Measurements from ENCODE around the gene METTL25. TPM values are rescaled to one million over a fixed set of nuclear protein-coding genes. Genes with fewer than 3 reads are reported as not detected.

The METTL25 gene
- total RNA-seq, 1 experiment from 2014 or later, result 2.2 TPM

DNA sequence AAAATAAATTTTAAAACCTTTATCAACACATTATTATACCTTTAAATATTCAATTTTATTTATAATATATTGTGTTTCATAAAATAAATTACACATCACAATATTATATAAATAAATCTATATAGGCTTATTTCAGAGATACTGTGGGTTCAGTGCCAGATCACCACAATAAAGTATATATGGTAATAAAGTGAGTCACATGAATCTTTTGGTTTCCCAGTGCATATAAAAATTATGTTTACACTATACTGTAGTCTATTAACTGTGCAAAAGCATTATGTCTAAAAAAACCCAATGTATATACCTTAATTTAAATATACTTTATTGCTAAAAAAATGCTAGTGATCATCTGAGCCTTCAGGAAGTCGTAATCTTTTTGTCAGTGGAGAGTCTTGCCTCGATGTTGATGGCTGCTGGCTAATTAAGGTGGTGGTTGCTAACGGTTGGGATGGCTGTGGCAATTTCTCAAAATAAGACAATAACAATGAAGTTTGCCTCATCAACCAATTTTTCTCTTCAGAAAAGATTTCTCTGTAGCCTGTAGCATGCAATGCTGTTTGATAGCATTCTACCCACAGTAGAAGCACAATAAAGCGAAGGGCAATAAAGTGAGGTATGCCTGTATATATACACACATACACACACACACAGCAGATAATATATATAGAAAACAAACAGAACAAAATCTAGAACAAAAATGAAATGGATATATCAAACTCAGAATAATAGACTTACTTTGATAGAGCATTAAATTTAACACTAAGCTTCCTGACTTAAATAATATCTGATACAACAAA is 32.6 kb upstream of the METTL25 start:
- H3K9me3 ChIP-seq (ENCODE audit: insufficient read depth, low read depth), result no peaks in the 10 kb centered on the region
- no peak overlapping the region for H2AFZ ChIP-seq
- H3K27me3 ChIP-seq (ENCODE audit: insufficient read depth, low read depth), result no peaks in the 10 kb centered on the region
- no peak overlapping the region for H3K4me2 ChIP-seq
- no peaks in the 10 kb centered on the region for H3K9me2 ChIP-seq (ENCODE audit: insufficient read depth)
- H3K4me3 ChIP-seq, result no peak overlapping the region
- BruUV-seq (replicated peaks), result no TSS peak
- ChIA-PET POLR2A (ENCODE audit: unreplicated experiment) (no interaction called here), CTCF (no interaction called here)
- DNase-seq, result no peak
- H3F3A ChIP-seq (ENCODE audit: insufficient read depth, low read depth), result no peaks in the 10 kb centered on the region; the same call in 1 of the 2 replicates
- H4K20me1 ChIP-seq (ENCODE audit: insufficient read depth), result no peaks in the 10 kb centered on the region
- H3K4me1 ChIP-seq (replicated peaks; ENCODE audit: insufficient read depth), result no peaks in the 10 kb centered on the region
- no peaks in the 10 kb centered on the region for H3K79me2 ChIP-seq (ENCODE audit: low read depth)
- H3K36me3 ChIP-seq (ENCODE audit: low read depth), result no peaks in the 10 kb centered on the region
- intact Hi-C loops (cut with micrococcal nuclease; ENCODE audit: unreplicated experiment), result loop anchor here (1.0 kb wide), 1 partner anchor 681 kb away; no protein-coding TSS in a partner anchor
- no peak overlapping the region for H3K27ac ChIP-seq
- TF ChIP-seq, protein P1, sequence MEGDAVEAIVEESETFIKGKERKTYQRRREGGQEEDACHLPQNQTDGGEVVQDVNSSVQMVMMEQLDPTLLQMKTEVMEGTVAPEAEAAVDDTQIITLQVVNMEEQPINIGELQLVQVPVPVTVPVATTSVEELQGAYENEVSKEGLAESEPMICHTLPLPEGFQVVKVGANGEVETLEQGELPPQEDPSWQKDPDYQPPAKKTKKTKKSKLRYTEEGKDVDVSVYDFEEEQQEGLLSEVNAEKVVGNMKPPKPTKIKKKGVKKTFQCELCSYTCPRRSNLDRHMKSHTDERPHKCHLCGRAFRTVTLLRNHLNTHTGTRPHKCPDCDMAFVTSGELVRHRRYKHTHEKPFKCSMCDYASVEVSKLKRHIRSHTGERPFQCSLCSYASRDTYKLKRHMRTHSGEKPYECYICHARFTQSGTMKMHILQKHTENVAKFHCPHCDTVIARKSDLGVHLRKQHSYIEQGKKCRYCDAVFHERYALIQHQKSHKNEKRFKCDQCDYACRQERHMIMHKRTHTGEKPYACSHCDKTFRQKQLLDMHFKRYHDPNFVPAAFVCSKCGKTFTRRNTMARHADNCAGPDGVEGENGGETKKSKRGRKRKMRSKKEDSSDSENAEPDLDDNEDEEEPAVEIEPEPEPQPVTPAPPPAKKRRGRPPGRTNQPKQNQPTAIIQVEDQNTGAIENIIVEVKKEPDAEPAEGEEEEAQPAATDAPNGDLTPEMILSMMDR (conservative IDR thresholded peaks at IDR 0.05), result no peak
- no peak for TF ChIP-seq EZH2 (IDR thresholded peaks at IDR 0.05; ENCODE audit: low read depth)

DNA sequence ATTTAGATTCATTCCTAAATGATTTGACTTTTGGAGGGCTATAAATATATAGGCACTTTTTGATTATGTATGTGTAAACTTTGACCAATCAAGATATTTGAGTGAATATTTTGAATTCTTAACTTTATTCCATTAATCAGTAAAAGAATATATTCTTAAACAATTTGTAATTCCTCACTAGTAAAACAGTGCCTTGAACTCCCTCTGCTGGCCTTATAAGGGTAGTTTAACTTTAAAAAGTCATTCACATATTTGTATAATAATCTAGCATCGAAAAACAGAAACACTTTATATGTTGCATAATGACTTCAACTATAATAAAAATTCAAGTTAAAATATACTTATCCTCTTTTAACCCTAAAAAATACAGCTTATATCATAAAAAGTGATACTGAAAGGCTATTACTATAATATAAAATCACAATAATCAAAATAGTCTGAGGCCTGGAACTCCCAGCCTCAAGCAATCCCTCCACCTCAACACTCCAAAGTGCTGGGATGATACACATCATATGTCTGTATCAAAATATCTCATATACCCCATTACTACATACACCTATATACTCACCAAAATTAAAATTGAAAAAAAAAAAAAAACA is 31.3 kb upstream of the METTL25 start:
- Histone ChIP-seq H3K27me3 (ENCODE audit: insufficient read depth, low read depth) (no peaks in the 10 kb centered on the region), H3K9me3 (ENCODE audit: insufficient read depth, low read depth) (no peaks in the 10 kb centered on the region), H2AFZ (no peak overlapping the region), H3K4me1 (replicated peaks; ENCODE audit: insufficient read depth) (no peaks in the 10 kb centered on the region), H3K4me3 (no peak overlapping the region), H4K20me1 (ENCODE audit: insufficient read depth) (no peaks in the 10 kb centered on the region), H3K4me2 (no peak overlapping the region), H3K9me2 (ENCODE audit: insufficient read depth) (no peaks in the 10 kb centered on the region), H3F3A (ENCODE audit: insufficient read depth, low read depth) (no peaks in the 10 kb centered on the region; the same call in 1 of the 2 replicates), H3K36me3 (ENCODE audit: low read depth) (no peaks in the 10 kb centered on the region), H3K79me2 (ENCODE audit: low read depth) (no peaks in the 10 kb centered on the region), H3K27ac (no peak overlapping the region)
- TF ChIP-seq EZH2 (IDR thresholded peaks at IDR 0.05; ENCODE audit: low read depth), result no peak
- TF ChIP-seq, protein P1 (conservative IDR thresholded peaks at IDR 0.05), result peak; percentile 76
- intact Hi-C loops (cut with micrococcal nuclease; ENCODE audit: unreplicated experiment), result loop anchor here (1.0 kb wide), 1 partner anchor 683 kb away; no protein-coding TSS in a partner anchor
- peak in 1 of 2 experiments; percentile 36 for DNase-seq
- ChIA-PET CTCF (no interaction called here), POLR2A (ENCODE audit: unreplicated experiment) (no interaction called here)
- BruUV-seq (replicated peaks), result no TSS peak

DNA sequence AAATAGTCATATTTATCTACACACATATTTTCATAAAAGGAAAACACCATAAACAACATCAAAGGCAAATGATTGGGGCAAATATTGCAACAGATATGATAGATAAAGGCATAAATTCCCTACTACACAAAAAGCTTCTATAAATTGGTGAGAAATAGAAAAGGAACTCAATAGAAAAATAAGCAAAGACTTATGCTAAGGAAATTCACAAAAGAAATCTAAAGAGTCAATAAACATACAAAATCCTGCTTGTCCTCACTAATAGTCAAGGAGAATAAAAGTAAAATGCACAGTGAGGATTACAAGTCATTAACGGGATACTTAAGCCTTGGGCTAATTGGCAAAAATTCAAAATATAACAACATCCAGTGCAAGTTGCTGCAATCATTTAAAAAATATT is 30.5 kb upstream of the METTL25 start:
- TF ChIP-seq EZH2 (IDR thresholded peaks at IDR 0.05; ENCODE audit: low read depth), result no peak
- TF ChIP-seq, protein P1 (conservative IDR thresholded peaks at IDR 0.05), result no peak
- H3K4me1 ChIP-seq (replicated peaks; ENCODE audit: insufficient read depth), result no peaks in the 10 kb centered on the region
- H3F3A ChIP-seq (ENCODE audit: insufficient read depth, low read depth), result no peaks in the 10 kb centered on the region; the same call in 1 of the 2 replicates
- no peaks in the 10 kb centered on the region for H3K36me3 ChIP-seq (ENCODE audit: low read depth)
- no peak overlapping the region for H3K4me2 ChIP-seq
- no peak for DNase-seq
- no peak overlapping the region for H3K27ac ChIP-seq
- H2AFZ ChIP-seq, result no peak overlapping the region
- intact Hi-C loops (cut with micrococcal nuclease; ENCODE audit: unreplicated experiment), result no loop called here
- ChIA-PET POLR2A (ENCODE audit: unreplicated experiment) (no interaction called here), CTCF (interaction anchor here (0.6 kb wide), 1 partner anchor 1040 kb away, joined by 4 read pairs; no protein-coding TSS in a partner anchor)
- no peaks in the 10 kb centered on the region for H3K9me2 ChIP-seq (ENCODE audit: insufficient read depth)
- H3K9me3 ChIP-seq (ENCODE audit: insufficient read depth, low read depth), result no peaks in the 10 kb centered on the region
- no TSS peak for BruUV-seq (replicated peaks)
- H3K4me3 ChIP-seq, result no peak overlapping the region
- H3K27me3 ChIP-seq (ENCODE audit: insufficient read depth, low read depth), result no peaks in the 10 kb centered on the region
- H3K79me2 ChIP-seq (ENCODE audit: low read depth), result no peaks in the 10 kb centered on the region
- H4K20me1 ChIP-seq (ENCODE audit: insufficient read depth), result no peaks in the 10 kb centered on the region
